HepG2 (cell line): ENCODE data around the gene NSUN6. TPM values are rescaled to one million over a fixed set of nuclear protein-coding genes. Genes with fewer than 3 reads are reported as not detected.

Experiments used
- ARID4A ChIP-seq: sonication (generic); formaldehyde crosslinking; IDR thresholded peaks from 2 replicates; pipeline ENCODE4 v1.5.0; 2020; ENCODE audit warnings: mild to moderate bottlenecking, missing genetic modification reagents, borderline replicate concordance
- CREB1 ChIP-seq, 2 experiments: fragments of 450-650 bp in 1 of 2; IDR thresholded peaks; 2 replicates each; pipeline ENCODE4 v1.6.1; 2016 to 2017; ENCODE audit warnings: control low read depth in 1 of 2, mild to moderate bottlenecking in 1 of 2, missing compliant biosample characterization in 1 of 2, missing genetic modification characterization in 1 of 2
- ELK4 ChIP-seq: sonication (generic); formaldehyde crosslinking; IDR thresholded peaks from 2 replicates; pipeline ENCODE4 v1.9.0; 2021; ENCODE audit warnings: missing genetic modification reagents, borderline replicate concordance
- FOXJ3 ChIP-seq: sonication (generic); formaldehyde crosslinking; IDR thresholded peaks from 2 replicates; pipeline ENCODE4 v1.4.0; 2020; ENCODE audit warnings: missing genetic modification reagents, mild to moderate bottlenecking, borderline replicate concordance
- HBP1 ChIP-seq: IDR thresholded peaks from 2 replicates; pipeline ENCODE4 v1.6.1; 2016; ENCODE audit warnings: low read depth, control low read depth
- MAFF ChIP-seq: IDR thresholded peaks from 2 replicates; pipeline ENCODE4 v1.6.1; 2011; ENCODE audit warnings: low read depth, low read length, improper control_type of control experiment
- MAX ChIP-seq: IDR thresholded peaks from 2 replicates; pipeline ENCODE4 v1.6.1; 2012; ENCODE audit warnings: inconsistent platforms
- SSRP1 ChIP-seq: IDR thresholded peaks from 2 replicates; pipeline ENCODE4 v1.6.1; 2016; ENCODE audit warnings: control low read depth
- TBP ChIP-seq: sonication (generic); formaldehyde crosslinking; IDR thresholded peaks from 2 replicates; pipeline ENCODE4 v1.5.0; 2020; ENCODE audit warnings: missing genetic modification reagents
- TCF7 ChIP-seq: sonication (generic); IDR thresholded peaks from 2 replicates; pipeline ENCODE4 v1.6.1; 2016; ENCODE audit warnings: antibody characterized with exemption, low read depth
- TOPORS ChIP-seq: sonication (generic); formaldehyde crosslinking; IDR thresholded peaks from 2 replicates; pipeline ENCODE4 v1.8.0; 2023; ENCODE audit warnings: mild to moderate bottlenecking, missing genetic modification reagents
- ZFP41 ChIP-seq: sonication (generic); formaldehyde crosslinking; IDR thresholded peaks from 2 replicates; pipeline ENCODE4 v1.4.0; 2020; ENCODE audit warnings: mild to moderate bottlenecking, missing genetic modification reagents, borderline replicate concordance
- ZGPAT ChIP-seq: IDR thresholded peaks from 2 replicates; pipeline ENCODE4 v1.6.1; 2016; ENCODE audit warnings: mild to moderate bottlenecking
- ZNF354B ChIP-seq: sonication (generic); formaldehyde crosslinking; IDR thresholded peaks from 2 replicates; pipeline ENCODE4 v1.8.0; 2022; ENCODE audit warnings: mild to moderate bottlenecking, missing genetic modification reagents
- ZNF607 ChIP-seq: sonication (generic); formaldehyde crosslinking; IDR thresholded peaks from 2 replicates; pipeline ENCODE4 v1.5.1; 2020; ENCODE audit warnings: missing genetic modification reagents, mild to moderate bottlenecking, borderline replicate concordance
- ZNF615 ChIP-seq: sonication (generic); formaldehyde crosslinking; IDR thresholded peaks from 2 replicates; pipeline ENCODE4 v1.5.0; 2020; ENCODE audit warnings: mild to moderate bottlenecking, missing genetic modification reagents, borderline replicate concordance
- ZNF724P ChIP-seq: sonication (generic); formaldehyde crosslinking; IDR thresholded peaks from 2 replicates; pipeline ENCODE4 v1.8.0; 2022; ENCODE audit warnings: missing genetic modification reagents, borderline replicate concordance
- ZNF775 ChIP-seq: sonication (generic); formaldehyde crosslinking; IDR thresholded peaks from 2 replicates; pipeline ENCODE4 v1.4.0; 2020; ENCODE audit warnings: missing genetic modification reagents, mild to moderate bottlenecking, moderate library complexity, borderline replicate concordance
- ZUFSP ChIP-seq: sonication (generic); formaldehyde crosslinking; IDR thresholded peaks from 2 replicates; pipeline ENCODE4 v1.9.0; 2021; ENCODE audit warnings: missing genetic modification reagents, mild to moderate bottlenecking, borderline replicate concordance
- polyA plus RNA-seq, 8 experiments: library from polyadenylated mRNA; depleted of rRNA in 3 of 8; stranded (reverse) in 7 of 8; unstranded in 1 of 8; fragments of >200 nt; fragmentation: Illumina TruSeq in 4 of 8; extraction: Trizol in 4 of 8; gene quantifications; 2 replicates each; pipeline versions ENCODE4 v1.2.1 to v1.2.3, GENCODE V29; 2011 to 2016; ENCODE audit warnings: low read depth in 4 of 8, missing spikeins in 1 of 8, mixed read lengths in 1 of 8; ENCODE audit not compliant: insufficient read depth in 1 of 8
- total RNA-seq, 5 experiments: library from RNA; depleted of rRNA; stranded (reverse); fragments of >200 nt; fragmentation: Illumina TruSeq; extraction: Trizol; gene quantifications; 2 replicates each; pipeline ENCODE4 v1.2.3, GENCODE V29; 2016; ENCODE audit warnings: low read depth in 1 of 5

Gene NSUN6
- total and polyA plus RNA-seq, 2 of the 13 experiments (the other 11 are each of a cell fraction or from before 2014, with no cell fraction given), result 17.2 to 19.3 TPM

GRCh38 chr10:18651324-18652007 lies at the start of gene NSUN6 (continued):
- peak; percentile 90 for TF ChIP-seq MAX
- TF ChIP-seq CREB1 (IDR thresholded peaks at IDR 0.05), result peak; percentile 96
- TF ChIP-seq CREB1 (CRISPR knock-in tag; IDR thresholded peaks at IDR 0.05), result peak; percentile 98
- TF ChIP-seq ZGPAT (CRISPR knock-in tag), result peak; percentile 50; the same call in 1 of the 2 replicates
- TF ChIP-seq ZNF354B (CRISPR knock-in tag), result no peak
- no peak for TF ChIP-seq TCF7
- TF ChIP-seq ELK4 (CRISPR knock-in tag), result no peak
- TF ChIP-seq TBP (CRISPR knock-in tag), result no peak
- TF ChIP-seq ZUFSP (CRISPR knock-in tag), result no peak
- peak; percentile 56; the same call in 1 of the 2 replicates for TF ChIP-seq ZNF607 (CRISPR knock-in tag)
- TF ChIP-seq ZNF615 (CRISPR knock-in tag), result no peak
- peak; percentile 97 for TF ChIP-seq ARID4A (CRISPR knock-in tag)
- no peak for TF ChIP-seq TOPORS (CRISPR knock-in tag)
- TF ChIP-seq SSRP1 (CRISPR knock-in tag), result no peak
- peak; percentile 46; the same call in 1 of the 2 replicates for TF ChIP-seq HBP1
- TF ChIP-seq ZNF775 (CRISPR knock-in tag), result no peak
- TF ChIP-seq MAFF, result no peak
- TF ChIP-seq ZNF724P (CRISPR knock-in tag), result peak; percentile 84; the same call in 1 of the 2 replicates
- TF ChIP-seq FOXJ3 (CRISPR knock-in tag), result no peak
- no peak for TF ChIP-seq ZFP41 (CRISPR knock-in tag)
